ENCODE measurements around the gene GDI1. TPM values are rescaled to one million over a fixed set of nuclear protein-coding genes. Genes with fewer than 3 reads are reported as not detected.

GDI1 gene
- total RNA-seq, 1 experiment from 2014 or later = 116 TPM

- Histone ChIP-seq H2AFZ (no peak overlapping the region), H3K4me2 (peak overlapping the region; percentile 95; the same call in 1 of the 2 replicates), H3K27me3 (ENCODE audit: insufficient read depth, low read depth) (no peaks in the 10 kb centered on the region), H3K4me1 (replicated peaks; ENCODE audit: insufficient read depth) (peaks cover 6% of the 10 kb centered on the region), H3K79me2 (ENCODE audit: low read depth) (peaks cover 19% of the 10 kb centered on the region), H3K9me3 (ENCODE audit: insufficient read depth, low read depth) (no peaks in the 10 kb centered on the region), H3K27ac (no peak overlapping the region), H3K36me3 (ENCODE audit: low read depth) (no peaks in the 10 kb centered on the region), H3F3A (ENCODE audit: insufficient read depth, low read depth) (no peaks in the 10 kb centered on the region), H3K9me2 (ENCODE audit: insufficient read depth) (no peaks in the 10 kb centered on the region), H3K4me3 (peak overlapping the region; percentile 67; the same call in 1 of the 2 replicates), H4K20me1 (ENCODE audit: insufficient read depth) (no peaks in the 10 kb centered on the region)
- no peak for TF ChIP-seq CTCF (conservative IDR thresholded peaks at IDR 0.05)
- no peak for TF ChIP-seq EZH2 (IDR thresholded peaks at IDR 0.05; ENCODE audit: low read depth)
- ChIA-PET POLR2A (ENCODE audit: unreplicated experiment) (interaction anchor here (0.5 to 0.6 kb wide), 2 partner anchors 45 to 286 kb away, joined by 3 to 13 read pairs; no protein-coding TSS in a partner anchor), CTCF (interaction anchor here (0.6 kb wide), 1 partner anchor 55 kb away, joined by 3 read pairs; no protein-coding TSS in a partner anchor)
- BruUV-seq (replicated peaks) = no TSS peak
- no peak for DNase-seq
- intact Hi-C loops (cut with micrococcal nuclease; ENCODE audit: unreplicated experiment) = no loop called here
These were observed 9.8 kb upstream of the GDI1 start for GRCh38 chrX:154426916-154427770.

DNA sequence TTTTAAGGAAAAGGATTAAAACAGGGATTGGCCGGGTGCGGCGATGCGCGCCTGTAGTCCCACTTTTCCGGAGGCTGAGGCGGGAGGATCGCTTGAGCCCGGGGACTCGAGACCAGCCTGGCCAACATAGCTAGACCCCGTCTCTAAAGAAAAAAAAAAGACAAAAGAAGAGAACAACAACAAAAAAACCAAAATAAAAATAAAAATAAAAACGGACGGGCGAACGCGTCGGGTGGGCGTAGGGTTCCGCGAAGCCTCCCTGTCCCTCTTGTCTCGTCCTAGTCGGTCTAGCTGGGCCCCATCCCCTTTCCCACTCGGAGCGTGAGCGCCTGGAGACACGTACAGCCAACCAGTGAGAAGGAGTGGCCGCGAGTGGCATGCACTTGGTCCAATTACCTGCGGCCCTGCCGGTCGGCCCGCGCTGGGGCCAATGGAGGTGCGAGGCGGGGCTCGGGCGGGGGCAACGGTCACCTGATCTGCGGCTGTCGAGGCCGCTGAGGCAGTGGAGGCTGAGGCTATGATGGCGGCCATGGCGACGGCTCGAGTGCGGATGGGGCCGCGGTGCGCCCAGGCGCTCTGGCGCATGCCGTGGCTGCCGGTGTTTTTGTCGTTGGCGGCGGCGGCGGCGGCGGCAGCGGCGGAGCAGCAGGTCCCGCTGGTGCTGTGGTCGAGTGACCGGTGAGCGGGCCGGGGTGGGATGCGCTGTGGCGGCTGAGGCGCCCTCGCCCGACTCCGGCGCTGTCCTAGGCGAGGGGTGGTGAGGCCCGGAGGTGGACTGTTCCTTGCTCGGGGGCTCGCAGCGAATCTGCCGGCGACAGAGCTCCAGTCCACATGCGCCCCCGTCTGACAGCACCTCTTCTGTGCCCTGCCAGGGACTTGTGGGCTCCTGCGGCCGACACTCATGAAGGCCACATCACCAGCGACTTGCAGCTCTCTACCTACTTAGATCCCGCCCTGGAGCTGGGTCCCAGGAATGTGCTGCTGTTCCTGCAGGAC is 8.5 kb upstream of the GDI1 start, which contains the start of gene ATP6AP1:
Gene ATP6AP1 (plus strand): TSS at position 502 of the 996 bp plus-strand sequence. CDS start 16 bp downstream, at position 518.
- Histone ChIP-seq H3K27me3 (ENCODE audit: insufficient read depth, low read depth) (no peaks in the 10 kb centered on the region), H2AFZ (peak within 1 kb of the TSS; percentile 78), H3K36me3 (ENCODE audit: low read depth) (no peaks in the 10 kb centered on the region), H3K4me1 (replicated peaks; ENCODE audit: insufficient read depth) (peaks cover 6% of the 10 kb centered on the region), H3K4me3 (peak within 1 kb of the TSS; percentile 67), H3K4me2 (peak within 1 kb of the TSS; percentile 95), H3K79me2 (ENCODE audit: low read depth) (peaks cover 19% of the 10 kb centered on the region), H3F3A (ENCODE audit: insufficient read depth, low read depth) (no peaks in the 10 kb centered on the region), H3K9me3 (ENCODE audit: insufficient read depth, low read depth) (no peaks in the 10 kb centered on the region), H4K20me1 (ENCODE audit: insufficient read depth) (no peaks in the 10 kb centered on the region), H3K27ac (no peak within 1 kb of the TSS), H3K9me2 (ENCODE audit: insufficient read depth) (no peaks in the 10 kb centered on the region)
- CTCF ChIA-PET = interaction anchor here (0.5 kb wide), 1 partner anchor 52 kb away, joined by 4 read pairs; no protein-coding TSS in a partner anchor
- intact Hi-C loops (cut with micrococcal nuclease; ENCODE audit: unreplicated experiment) = no loop called here
- peak; percentile 83 to 97 for DNase-seq
- POLR2A ChIA-PET (ENCODE audit: unreplicated experiment) = interaction anchor here (0.6 kb wide), 1 partner anchor 17 kb away, joined by 3 read pairs; no protein-coding TSS in a partner anchor
- TF ChIP-seq CTCF (conservative IDR thresholded peaks at IDR 0.05) = no peak
- BruUV-seq (replicated peaks) = no TSS peak

DNA sequence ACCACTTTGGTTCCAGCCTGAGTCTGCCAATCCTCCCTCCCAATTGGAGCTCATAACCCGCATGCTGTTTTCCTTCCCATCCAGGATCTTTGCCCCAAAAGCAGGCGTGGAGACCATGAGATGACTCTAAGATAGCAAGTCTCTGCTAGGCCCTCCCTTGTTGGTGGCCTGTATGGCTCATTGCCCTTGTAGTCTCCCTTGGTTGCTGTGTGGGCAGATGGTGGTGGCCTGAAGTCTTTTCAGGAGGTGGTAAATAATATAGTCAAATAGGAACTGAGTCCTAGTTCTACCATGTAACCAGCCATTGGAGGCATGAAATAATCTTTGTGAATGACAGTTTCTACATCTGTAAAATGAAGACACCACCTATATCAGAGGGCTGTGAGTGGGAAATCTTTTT is 7.2 kb upstream of the GDI1 start:
- Histone ChIP-seq H3K9me2 (ENCODE audit: insufficient read depth) (no peaks in the 10 kb centered on the region), H3F3A (ENCODE audit: insufficient read depth, low read depth) (no peaks in the 10 kb centered on the region), H3K4me3 (peak overlapping the region; percentile 67; the same call in 1 of the 2 replicates), H3K36me3 (ENCODE audit: low read depth) (no peaks in the 10 kb centered on the region), H2AFZ (no peak overlapping the region), H3K9me3 (ENCODE audit: insufficient read depth, low read depth) (no peaks in the 10 kb centered on the region), H3K4me1 (replicated peaks; ENCODE audit: insufficient read depth) (peaks cover 6% of the 10 kb centered on the region), H3K79me2 (ENCODE audit: low read depth) (peaks cover 19% of the 10 kb centered on the region), H4K20me1 (ENCODE audit: insufficient read depth) (no peaks in the 10 kb centered on the region), H3K4me2 (peak overlapping the region; percentile 95), H3K27ac (no peak overlapping the region), H3K27me3 (ENCODE audit: insufficient read depth, low read depth) (no peaks in the 10 kb centered on the region)
- ChIA-PET POLR2A (ENCODE audit: unreplicated experiment) (interaction anchor here (0.6 kb wide), 1 partner anchor 47 kb away, joined by 4 read pairs; no protein-coding TSS in a partner anchor), CTCF (no interaction called here)
- no peak for DNase-seq
- intact Hi-C loops (cut with micrococcal nuclease; ENCODE audit: unreplicated experiment) = no loop called here
- TF ChIP-seq EZH2 (IDR thresholded peaks at IDR 0.05; ENCODE audit: low read depth) (no peak), CTCF (conservative IDR thresholded peaks at IDR 0.05) (no peak)
- BruUV-seq (replicated peaks) = TSS peak; percentile 70

All from PC-9 (cell line).